Immature natural killer cell (primary cell): ENCODE measurements around the gene RUNX3. TPM values are rescaled to one million over a fixed set of nuclear protein-coding genes. Genes with fewer than 3 reads are reported as not detected.

Experiments
- DNase-seq, 3 donors: peaks; one replicate each; pipeline ENCODE4 v3.0.0; 2022; ENCODE audit warnings: mixed read lengths in 1 of 3
- H3K27ac Mint-ChIP-seq, 6 donors: one replicate each; pipeline ENCODE4 v1.8.0; 2020; ENCODE audit warnings: mixed read lengths in 6 of 6, mild to moderate bottlenecking in 5 of 6, inconsistent platforms in 4 of 6, moderate library complexity in 3 of 6
- H3K27me3 Mint-ChIP-seq, 3 donors: one replicate each; pipeline ENCODE4 v1.8.0; 2020 to 2021; ENCODE audit warnings: low read depth in 3 of 3, mild to moderate bottlenecking in 3 of 3, mixed read lengths in 3 of 3, moderate library complexity in 3 of 3, inconsistent platforms in 1 of 3
- H3K36me3 Mint-ChIP-seq, 3 donors: one replicate each; pipeline ENCODE4 v1.8.0; 2020; ENCODE audit warnings: mixed read lengths in 3 of 3, inconsistent platforms in 2 of 3, mild to moderate bottlenecking in 2 of 3
- H3K4me1 Mint-ChIP-seq, 2 donors: one replicate each; pipeline ENCODE4 v1.8.0; 2020; ENCODE audit warnings: inconsistent platforms in 2 of 2, mild to moderate bottlenecking in 2 of 2, mixed read lengths in 2 of 2, moderate library complexity in 1 of 2
- H3K4me3 Mint-ChIP-seq, 5 donors: one replicate each; pipeline ENCODE4 v1.8.0; 2020; ENCODE audit warnings: mild to moderate bottlenecking in 5 of 5, mixed read lengths in 5 of 5, inconsistent platforms in 3 of 5, moderate library complexity in 3 of 5
- H3K9me3 Mint-ChIP-seq, 6 donors: one replicate each; pipeline ENCODE4 v1.8.0; 2020; ENCODE audit warnings: mild to moderate bottlenecking in 6 of 6, mixed read lengths in 6 of 6, inconsistent platforms in 4 of 6, moderate library complexity in 3 of 6
- polyA plus RNA-seq, 3 donors: library from polyadenylated mRNA; unstranded; fragments of 300-500 nt; fragmentation: Illumina TruSeq; gene quantifications; one replicate each; pipeline ENCODE4 v1.2.3, GENCODE V29; 2021

The RUNX3 gene
- polyA plus RNA-seq, 3 donors from 2014 or later: 83.7 to 132 (median 93.2) TPM

GRCh38 chr1:24935196-24935526, 5.1 kb upstream of the RUNX3 start:
- H3K27ac Mint-ChIP-seq: no peak overlapping the region
- H3K4me1 Mint-ChIP-seq: peaks cover 21 to 27% of the 10 kb centered on the region in 2 donors
- DNase-seq: no peak
- H3K27me3 Mint-ChIP-seq: peaks cover 9 to 21% (median 18%) of the 10 kb centered on the region in 3 donors
- H3K9me3 Mint-ChIP-seq: peaks cover 0 to 2% (median 0%) of the 10 kb centered on the region in 6 donors
- no peak overlapping the region for H3K4me3 Mint-ChIP-seq
- H3K36me3 Mint-ChIP-seq: peaks cover 0 to 6% (median 4%) of the 10 kb centered on the region in 3 donors

GRCh38 chr1:24934310-24935195, 4.5 kb upstream of the RUNX3 start:
- no peak for DNase-seq
- Mint-ChIP-seq H3K4me1 (peaks cover 21 to 27% of the 10 kb centered on the region in 2 donors), H3K4me3 (no peak overlapping the region), H3K27me3 (peaks cover 9 to 23% (median 18%) of the 10 kb centered on the region in 3 donors), H3K27ac (no peak overlapping the region), H3K36me3 (peaks cover 0 to 4% (median 3%) of the 10 kb centered on the region in 3 donors), H3K9me3 (peaks cover 0 to 2% (median 0%) of the 10 kb centered on the region in 6 donors)

GRCh38 chr1:24933468-24933867, 3.4 kb upstream of the RUNX3 start:
- H3K9me3 Mint-ChIP-seq: peaks cover 0 to 2% (median 0%) of the 10 kb centered on the region in 6 donors
- peak overlapping the region in 1 of 5 donors; percentile 36 for H3K4me3 Mint-ChIP-seq
- H3K27me3 Mint-ChIP-seq: peaks cover 17 to 33% (median 26%) of the 10 kb centered on the region in 3 donors
- peaks cover 3 to 9% (median 9%) of the 10 kb centered on the region in 3 donors for H3K36me3 Mint-ChIP-seq
- peaks cover 21 to 27% of the 10 kb centered on the region in 2 donors for H3K4me1 Mint-ChIP-seq
- DNase-seq: no peak
- no peak overlapping the region for H3K27ac Mint-ChIP-seq

GRCh38 chr1:24932725-24933294, 2.7 kb upstream of the RUNX3 start:
- Mint-ChIP-seq H3K4me1 (peaks cover 23 to 27% of the 10 kb centered on the region in 2 donors), H3K27ac (peak overlapping the region in 1 of 6 donors; percentile 9), H3K36me3 (peaks cover 10 to 16% (median 15%) of the 10 kb centered on the region in 3 donors), H3K4me3 (peak overlapping the region; percentile 42 to 65 (median 63)), H3K27me3 (peaks cover 22 to 40% (median 33%) of the 10 kb centered on the region in 3 donors), H3K9me3 (peaks cover 0 to 2% (median 0%) of the 10 kb centered on the region in 6 donors)
- DNase-seq: no peak

- Mint-ChIP-seq H3K36me3 (peaks cover 15 to 20% (median 18%) of the 10 kb centered on the region in 3 donors), H3K27ac (no peak overlapping the region), H3K9me3 (peaks cover 0 to 2% (median 0%) of the 10 kb centered on the region in 6 donors), H3K4me1 (peaks cover 26 to 27% of the 10 kb centered on the region in 2 donors), H3K4me3 (peak overlapping the region; percentile 42 to 65 (median 63)), H3K27me3 (peaks cover 26 to 45% (median 38%) of the 10 kb centered on the region in 3 donors)
- DNase-seq: peak; percentile 67 to 72 (median 68)
Observed at GRCh38 chr1:24932284-24932683, 2.2 kb upstream of the RUNX3 start.

- peak overlapping the region; percentile 9 to 60 (median 45) for H3K4me3 Mint-ChIP-seq
- H3K27ac Mint-ChIP-seq: peak overlapping the region in 1 of 6 donors; percentile 40
- peaks cover 20 to 27% (median 25%) of the 10 kb centered on the region in 3 donors for H3K36me3 Mint-ChIP-seq
- peaks cover 28 to 51% (median 45%) of the 10 kb centered on the region in 3 donors for H3K27me3 Mint-ChIP-seq
- H3K9me3 Mint-ChIP-seq: peaks cover 0 to 2% (median 0%) of the 10 kb centered on the region in 6 donors
- no peak for DNase-seq
- H3K4me1 Mint-ChIP-seq: peaks cover 27 to 31% of the 10 kb centered on the region in 2 donors
Observed at GRCh38 chr1:24931468-24932231, 1.6 kb upstream of the RUNX3 start.

- H3K9me3 Mint-ChIP-seq: peaks cover 0 to 2% (median 0%) of the 10 kb centered on the region in 6 donors
- no peak for DNase-seq
- peaks cover 31 to 57% (median 50%) of the 10 kb centered on the region in 3 donors for H3K27me3 Mint-ChIP-seq
- peaks cover 32 to 37% of the 10 kb centered on the region in 2 donors for H3K4me1 Mint-ChIP-seq
- peak overlapping the region in 5 of 6 donors; percentile 68 to 92 (median 81) for H3K27ac Mint-ChIP-seq
- H3K36me3 Mint-ChIP-seq: peaks cover 25 to 32% (median 30%) of the 10 kb centered on the region in 3 donors
- peak overlapping the region; percentile 57 to 67 (median 60) for H3K4me3 Mint-ChIP-seq
Observed at GRCh38 chr1:24931146-24931467, 1.0 kb upstream of the RUNX3 start.

- Mint-ChIP-seq H3K9me3 (peaks cover 0 to 2% (median 0%) of the 10 kb centered on the region in 6 donors), H3K36me3 (peaks cover 36 to 45% (median 43%) of the 10 kb centered on the region in 3 donors), H3K4me1 (peaks cover 47 to 52% of the 10 kb centered on the region in 2 donors), H3K27me3 (peaks cover 45 to 67% (median 62%) of the 10 kb centered on the region in 3 donors), H3K27ac (peak overlapping the region; percentile 98 to 100 (median 100)), H3K4me3 (peak overlapping the region; percentile 91 to 99 (median 93))
- DNase-seq: peak; percentile 74 to 80 (median 76)
Observed at GRCh38 chr1:24929398-24930259, 447 bp downstream of the RUNX3 start.

GRCh38 chr1:24928689-24929397, 1.2 kb downstream of the RUNX3 start:
- Mint-ChIP-seq H3K36me3 (peaks cover 39 to 48% (median 45%) of the 10 kb centered on the region in 3 donors), H3K4me1 (peaks cover 55 to 59% of the 10 kb centered on the region in 2 donors), H3K27ac (peak overlapping the region; percentile 98 to 100 (median 100)), H3K4me3 (peak overlapping the region; percentile 91 to 99 (median 93)), H3K27me3 (peaks cover 51 to 73% (median 70%) of the 10 kb centered on the region in 3 donors), H3K9me3 (peaks cover 0 to 2% (median 0%) of the 10 kb centered on the region in 6 donors)
- DNase-seq: peak; percentile 70 to 84 (median 77)

GRCh38 chr1:24927988-24928688, 1.9 kb downstream of the RUNX3 start:
- peak in 1 of 3 donors; percentile 34 for DNase-seq
- Mint-ChIP-seq H3K4me1 (peaks cover 59 to 64% of the 10 kb centered on the region in 2 donors), H3K4me3 (peak overlapping the region; percentile 91 to 99 (median 93)), H3K9me3 (no peaks in the 10 kb centered on the region), H3K36me3 (peaks cover 46 to 54% (median 49%) of the 10 kb centered on the region in 3 donors), H3K27me3 (peaks cover 53 to 77% (median 76%) of the 10 kb centered on the region in 3 donors), H3K27ac (peak overlapping the region; percentile 98 to 100 (median 100))

- Mint-ChIP-seq H3K27ac (peak overlapping the region; percentile 98 to 100 (median 100)), H3K9me3 (no peaks in the 10 kb centered on the region), H3K4me3 (peak overlapping the region; percentile 91 to 99 (median 93)), H3K4me1 (peaks cover 59 to 63% of the 10 kb centered on the region in 2 donors), H3K27me3 (peaks cover 58 to 82% (median 81%) of the 10 kb centered on the region in 3 donors), H3K36me3 (peaks cover 51 to 60% (median 54%) of the 10 kb centered on the region in 3 donors)
- peak; percentile 49 to 73 (median 68) for DNase-seq
Observed at GRCh38 chr1:24927473-24927872, 2.6 kb downstream of the RUNX3 start.
